SJSA1 (cell line): ENCODE measurements around the gene FAM163A. TPM values are rescaled to one million over a fixed set of nuclear protein-coding genes. Genes with fewer than 3 reads are reported as not detected.
"Not testable (repeated sequence)": the region's sequence is repeated elsewhere in the genome, so short reads cannot be mapped to it uniquely, and the experiment has no call there.

Experiments
- DNase-seq, 2 experiments: peaks; one replicate each; pipeline ENCODE4 v3.0.0-alpha.2; 2015 to 2020; ENCODE audit warnings: low spot score in 2 of 2, low read depth in 1 of 2
- H3K27ac ChIP-seq: fragments of 250-450 bp; sonication (Bioruptor Pico); 2 replicates; pipeline ENCODE4 v1.5.1; 2020; ENCODE audit warnings: mild to moderate bottlenecking, moderate library complexity
- H3K27me3 ChIP-seq: fragments of 250-450 bp; sonication (Bioruptor Pico); replicated peaks from 2 replicates; pipeline ENCODE4 v1.5.1; 2020; ENCODE audit warnings: mild to moderate bottlenecking, moderate library complexity
- H3K36me3 ChIP-seq: fragments of 250-450 bp; sonication (Bioruptor Pico); 2 replicates; pipeline ENCODE4 v1.5.1; 2020; ENCODE audit warnings: mild to moderate bottlenecking
- H3K4me1 ChIP-seq: fragments of 250-450 bp; sonication (Bioruptor Pico); replicated peaks from 2 replicates; pipeline ENCODE4 v1.6.1; 2021; ENCODE audit warnings: mild to moderate bottlenecking
- H3K4me3 ChIP-seq: fragments of 250-450 bp; sonication (Bioruptor Pico); 2 replicates; pipeline ENCODE4 v1.5.1; 2020; ENCODE audit warnings: mild to moderate bottlenecking
- H3K9me3 ChIP-seq: fragments of 250-450 bp; sonication (Bioruptor Pico); replicated peaks from 2 replicates; pipeline ENCODE4 v1.5.1; 2020; ENCODE audit warnings: mild to moderate bottlenecking
- total RNA-seq: library from RNA; depleted of rRNA; stranded (reverse); fragments of >200 nt; shearing (Covaris generic); gene quantifications from 2 replicates; pipeline ENCODE4 v1.2.3, GENCODE V29; 2014; rRNA removed

The FAM163A gene
- total RNA-seq = not detected in 2 replicates

GRCh38 chr1:179742717-179743678, at the start of gene FAM163A:
Gene FAM163A (plus strand): TSS chr1:179743291. CDS start chr1:179813098, 69,807 bp downstream.
- H3K36me3 ChIP-seq = no peaks in the 10 kb centered on the region
- H3K9me3 ChIP-seq = no peaks in the 10 kb centered on the region; the same call in 1 of the 2 replicates
- H3K4me1 ChIP-seq = peaks cover 11% of the 10 kb centered on the region
- no peak within 1 kb of the TSS for H3K4me3 ChIP-seq
- no peak within 1 kb of the TSS for H3K27ac ChIP-seq
- DNase-seq = no peak
- peaks cover 78% of the 10 kb centered on the region for H3K27me3 ChIP-seq

- H3K36me3 ChIP-seq, H3K4me1 ChIP-seq, H3K27ac ChIP-seq, H3K27me3 ChIP-seq, H3K9me3 ChIP-seq, DNase-seq, H3K4me3 ChIP-seq: not testable (repeated sequence)
These were observed 48.6 kb upstream of the FAM163A start for GRCh38 chr1:179694530-179694929.

- H3K27ac ChIP-seq = no peak overlapping the region
- H3K9me3 ChIP-seq = no peaks in the 10 kb centered on the region
- DNase-seq = no peak
- no peak overlapping the region for H3K4me3 ChIP-seq
- no peaks in the 10 kb centered on the region for H3K4me1 ChIP-seq
- H3K27me3 ChIP-seq = no peaks in the 10 kb centered on the region; the same call in 1 of the 2 replicates
- no peaks in the 10 kb centered on the region for H3K36me3 ChIP-seq
These were observed 40.0 kb upstream of the FAM163A start for GRCh38 chr1:179702946-179703539.

- Histone ChIP-seq H3K9me3 (no peaks in the 10 kb centered on the region), H3K4me3 (no peak overlapping the region), H3K36me3 (no peaks in the 10 kb centered on the region), H3K27ac (no peak overlapping the region), H3K4me1 (no peaks in the 10 kb centered on the region), H3K27me3 (no peaks in the 10 kb centered on the region; the same call in 1 of the 2 replicates)
- DNase-seq = peak; percentile 20 to 47
These were observed 36.7 kb upstream of the FAM163A start for GRCh38 chr1:179706339-179706941.

- Histone ChIP-seq H3K9me3 (no peaks in the 10 kb centered on the region), H3K27ac (no peak overlapping the region), H3K4me1 (no peaks in the 10 kb centered on the region), H3K27me3 (no peaks in the 10 kb centered on the region; the same call in 1 of the 2 replicates), H3K36me3 (no peaks in the 10 kb centered on the region), H3K4me3 (no peak overlapping the region)
- no peak for DNase-seq
These were observed 35.7 kb upstream of the FAM163A start for GRCh38 chr1:179707406-179707805.

- no peak for DNase-seq
- Histone ChIP-seq H3K36me3 (no peaks in the 10 kb centered on the region), H3K4me3 (no peak overlapping the region), H3K4me1 (no peaks in the 10 kb centered on the region), H3K27ac (no peak overlapping the region), H3K27me3 (no peaks in the 10 kb centered on the region; the same call in 1 of the 2 replicates), H3K9me3 (no peaks in the 10 kb centered on the region)
These were observed 34.5 kb upstream of the FAM163A start for GRCh38 chr1:179708434-179709195.

- Histone ChIP-seq H3K4me1 (no peaks in the 10 kb centered on the region), H3K36me3 (no peaks in the 10 kb centered on the region), H3K27ac (no peak overlapping the region), H3K4me3 (no peak overlapping the region), H3K9me3 (no peaks in the 10 kb centered on the region; the same call in 1 of the 2 replicates), H3K27me3 (no peaks in the 10 kb centered on the region)
- DNase-seq = no peak
These were observed 33.2 kb upstream of the FAM163A start for GRCh38 chr1:179709841-179710329.

- Histone ChIP-seq H3K4me1 (no peaks in the 10 kb centered on the region), H3K36me3 (no peaks in the 10 kb centered on the region), H3K9me3 (peaks cover 5% of the 10 kb centered on the region), H3K27ac (no peak overlapping the region), H3K4me3 (no peak overlapping the region), H3K27me3 (no peaks in the 10 kb centered on the region)
- DNase-seq = no peak
These were observed 28.9 kb upstream of the FAM163A start for GRCh38 chr1:179714159-179714558.

- Histone ChIP-seq H3K36me3 (no peaks in the 10 kb centered on the region), H3K4me3 (no peak overlapping the region), H3K27me3 (no peaks in the 10 kb centered on the region), H3K27ac (no peak overlapping the region), H3K4me1 (no peaks in the 10 kb centered on the region), H3K9me3 (peaks cover 5% of the 10 kb centered on the region)
- no peak for DNase-seq
These were observed 28.5 kb upstream of the FAM163A start for GRCh38 chr1:179714623-179715022.

- Histone ChIP-seq H3K27ac (no peak overlapping the region), H3K4me3 (no peak overlapping the region), H3K4me1 (no peaks in the 10 kb centered on the region), H3K27me3 (no peaks in the 10 kb centered on the region), H3K9me3 (peaks cover 5% of the 10 kb centered on the region), H3K36me3 (no peaks in the 10 kb centered on the region)
- no peak for DNase-seq
These were observed 23.8 kb upstream of the FAM163A start for GRCh38 chr1:179719272-179719671.

GRCh38 chr1:179728271-179728670, 14.8 kb upstream of the FAM163A start:
- no peaks in the 10 kb centered on the region for H3K9me3 ChIP-seq
- no peak for DNase-seq
- no peaks in the 10 kb centered on the region for H3K4me1 ChIP-seq
- no peaks in the 10 kb centered on the region for H3K36me3 ChIP-seq
- H3K4me3 ChIP-seq = no peak overlapping the region
- H3K27ac ChIP-seq = no peak overlapping the region
- peaks cover 20% of the 10 kb centered on the region for H3K27me3 ChIP-seq

GRCh38 chr1:179729881-179730280, 13.2 kb upstream of the FAM163A start:
- Histone ChIP-seq H3K27me3 (peaks cover 20% of the 10 kb centered on the region), H3K36me3 (no peaks in the 10 kb centered on the region), H3K9me3 (no peaks in the 10 kb centered on the region), H3K27ac (no peak overlapping the region), H3K4me1 (no peaks in the 10 kb centered on the region), H3K4me3 (no peak overlapping the region)
- DNase-seq = no peak

GRCh38 chr1:179731643-179732042, 11.4 kb upstream of the FAM163A start:
- Histone ChIP-seq H3K36me3 (no peaks in the 10 kb centered on the region), H3K9me3 (no peaks in the 10 kb centered on the region), H3K4me3 (no peak overlapping the region), H3K4me1 (no peaks in the 10 kb centered on the region), H3K27me3 (peaks cover 20% of the 10 kb centered on the region), H3K27ac (no peak overlapping the region)
- DNase-seq = no peak
